ENCODE results near the gene PSMB5.

PSMB5 gene

DNA sequence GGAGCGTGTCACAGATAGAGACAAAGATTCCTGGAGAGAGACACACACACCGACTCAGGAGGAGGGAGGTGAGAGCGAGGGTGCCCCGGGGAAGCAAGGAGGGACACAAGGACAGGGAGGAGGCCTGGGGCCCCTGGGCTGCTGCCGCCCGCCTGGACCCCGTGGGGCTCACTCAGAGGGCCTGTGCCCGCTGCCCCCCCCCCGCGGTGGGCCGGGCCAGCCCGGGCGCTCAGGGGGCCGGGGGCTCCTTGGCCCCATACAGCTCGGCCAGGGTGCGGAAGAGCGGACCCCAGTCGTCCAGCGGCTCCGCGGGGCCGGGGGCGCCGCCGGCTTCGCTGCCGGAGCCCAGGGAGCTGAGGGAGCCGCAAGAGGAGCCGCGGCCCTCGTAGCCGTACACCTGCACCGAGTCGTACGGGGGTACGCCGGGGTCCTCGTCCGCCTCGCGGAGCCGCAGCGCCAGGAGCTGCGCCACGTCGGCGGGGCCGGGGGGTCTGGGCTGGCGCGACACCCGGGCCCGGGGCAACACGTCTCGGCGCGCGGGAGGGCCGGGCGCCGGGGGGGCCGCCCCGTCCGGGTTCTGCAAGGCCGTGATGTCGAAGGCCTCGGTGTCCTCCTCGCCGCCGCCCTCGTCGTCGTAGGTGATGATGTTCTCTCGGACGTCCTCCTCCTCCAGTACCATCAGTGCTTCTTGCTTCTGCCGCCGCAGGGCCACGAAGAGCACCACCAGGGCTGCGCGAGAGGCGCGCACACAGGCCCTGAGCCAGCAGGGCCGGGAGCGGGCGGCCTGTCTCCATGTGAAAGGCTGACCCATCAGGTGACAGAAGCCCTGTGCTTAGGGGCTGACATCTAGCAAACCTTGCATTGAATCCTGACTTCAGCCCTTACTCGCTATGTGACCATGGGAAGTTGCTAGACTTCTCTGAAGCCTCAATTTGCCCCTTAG, 13.3 kb upstream of the PSMB5 start:
- Histone ChIP-seq H3K9ac (ENCODE audit: low read length) (no peak overlapping the region), H3K27me3 (ENCODE audit: low read depth, low read length) (no peaks in the 10 kb centered on the region), H3K27ac (ENCODE audit: low read length) (no peak overlapping the region), H4K20me1 (ENCODE audit: insufficient read depth, low read length) (no peaks in the 10 kb centered on the region), H3K79me2 (ENCODE audit: low read length) (no peaks in the 10 kb centered on the region), H3K4me1 (ENCODE audit: low read length) (no peaks in the 10 kb centered on the region), H2AFZ (ENCODE audit: low read depth, low read length) (no peak overlapping the region), H3K4me2 (ENCODE audit: low read length) (no peak overlapping the region), H3K36me3 (replicated peaks; ENCODE audit: low read depth, low read length) (no peaks in the 10 kb centered on the region), H3K9me3 (ENCODE audit: insufficient read depth, low read length) (no peaks in the 10 kb centered on the region), H3K4me3 (ENCODE audit: low read length) (no peak overlapping the region)
- TF ChIP-seq, protein P1, sequence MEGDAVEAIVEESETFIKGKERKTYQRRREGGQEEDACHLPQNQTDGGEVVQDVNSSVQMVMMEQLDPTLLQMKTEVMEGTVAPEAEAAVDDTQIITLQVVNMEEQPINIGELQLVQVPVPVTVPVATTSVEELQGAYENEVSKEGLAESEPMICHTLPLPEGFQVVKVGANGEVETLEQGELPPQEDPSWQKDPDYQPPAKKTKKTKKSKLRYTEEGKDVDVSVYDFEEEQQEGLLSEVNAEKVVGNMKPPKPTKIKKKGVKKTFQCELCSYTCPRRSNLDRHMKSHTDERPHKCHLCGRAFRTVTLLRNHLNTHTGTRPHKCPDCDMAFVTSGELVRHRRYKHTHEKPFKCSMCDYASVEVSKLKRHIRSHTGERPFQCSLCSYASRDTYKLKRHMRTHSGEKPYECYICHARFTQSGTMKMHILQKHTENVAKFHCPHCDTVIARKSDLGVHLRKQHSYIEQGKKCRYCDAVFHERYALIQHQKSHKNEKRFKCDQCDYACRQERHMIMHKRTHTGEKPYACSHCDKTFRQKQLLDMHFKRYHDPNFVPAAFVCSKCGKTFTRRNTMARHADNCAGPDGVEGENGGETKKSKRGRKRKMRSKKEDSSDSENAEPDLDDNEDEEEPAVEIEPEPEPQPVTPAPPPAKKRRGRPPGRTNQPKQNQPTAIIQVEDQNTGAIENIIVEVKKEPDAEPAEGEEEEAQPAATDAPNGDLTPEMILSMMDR (IDR thresholded peaks at IDR 0.05; ENCODE audit: low read depth, low read length), result no peak

DNA sequence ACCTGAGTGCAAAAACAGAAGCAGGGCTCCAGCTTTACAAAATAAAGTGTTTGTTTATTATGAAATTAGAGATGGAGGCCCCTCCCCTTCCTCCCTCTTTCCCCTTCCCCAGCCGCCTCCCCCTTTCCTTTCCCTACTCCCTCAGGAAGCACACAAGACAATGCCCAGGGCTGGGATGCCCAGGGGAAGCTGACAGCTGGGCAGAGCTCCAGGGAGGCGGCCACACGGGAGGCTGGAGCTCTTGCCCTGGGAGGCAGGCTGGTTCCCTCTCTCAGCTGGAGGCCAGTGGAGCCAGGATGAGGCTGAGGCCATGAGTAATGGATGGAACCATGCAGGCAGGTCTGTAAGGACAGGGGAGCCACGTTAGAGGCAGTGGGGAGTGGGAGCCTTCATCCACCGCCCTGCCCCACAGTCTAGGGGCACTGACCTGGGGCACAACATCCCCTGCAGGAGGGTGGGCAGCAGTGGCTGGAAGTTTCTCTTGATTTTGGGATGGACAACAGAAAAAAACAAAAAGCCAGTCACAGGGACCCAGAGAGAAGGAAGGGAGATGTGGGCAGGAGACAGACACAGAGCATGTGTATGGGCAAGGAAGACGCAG, 12.4 kb upstream of the PSMB5 start:
- Histone ChIP-seq H3K4me2 (ENCODE audit: low read length) (no peak overlapping the region), H3K36me3 (replicated peaks; ENCODE audit: low read depth, low read length) (no peaks in the 10 kb centered on the region), H3K27ac (ENCODE audit: low read length) (no peak overlapping the region), H3K27me3 (ENCODE audit: low read depth, low read length) (no peaks in the 10 kb centered on the region), H3K9me3 (ENCODE audit: insufficient read depth, low read length) (no peaks in the 10 kb centered on the region), H3K4me1 (ENCODE audit: low read length) (no peaks in the 10 kb centered on the region), H2AFZ (ENCODE audit: low read depth, low read length) (no peak overlapping the region), H3K79me2 (ENCODE audit: low read length) (no peaks in the 10 kb centered on the region), H3K4me3 (ENCODE audit: low read length) (no peak overlapping the region), H4K20me1 (ENCODE audit: insufficient read depth, low read length) (no peaks in the 10 kb centered on the region), H3K9ac (ENCODE audit: low read length) (no peak overlapping the region)
- TF ChIP-seq, protein P1 (IDR thresholded peaks at IDR 0.05; ENCODE audit: low read depth, low read length), result no peak
- no peak for TF ChIP-seq EZH2phosphoT487 (IDR thresholded peaks at IDR 0.05; ENCODE audit: low read depth)

DNA sequence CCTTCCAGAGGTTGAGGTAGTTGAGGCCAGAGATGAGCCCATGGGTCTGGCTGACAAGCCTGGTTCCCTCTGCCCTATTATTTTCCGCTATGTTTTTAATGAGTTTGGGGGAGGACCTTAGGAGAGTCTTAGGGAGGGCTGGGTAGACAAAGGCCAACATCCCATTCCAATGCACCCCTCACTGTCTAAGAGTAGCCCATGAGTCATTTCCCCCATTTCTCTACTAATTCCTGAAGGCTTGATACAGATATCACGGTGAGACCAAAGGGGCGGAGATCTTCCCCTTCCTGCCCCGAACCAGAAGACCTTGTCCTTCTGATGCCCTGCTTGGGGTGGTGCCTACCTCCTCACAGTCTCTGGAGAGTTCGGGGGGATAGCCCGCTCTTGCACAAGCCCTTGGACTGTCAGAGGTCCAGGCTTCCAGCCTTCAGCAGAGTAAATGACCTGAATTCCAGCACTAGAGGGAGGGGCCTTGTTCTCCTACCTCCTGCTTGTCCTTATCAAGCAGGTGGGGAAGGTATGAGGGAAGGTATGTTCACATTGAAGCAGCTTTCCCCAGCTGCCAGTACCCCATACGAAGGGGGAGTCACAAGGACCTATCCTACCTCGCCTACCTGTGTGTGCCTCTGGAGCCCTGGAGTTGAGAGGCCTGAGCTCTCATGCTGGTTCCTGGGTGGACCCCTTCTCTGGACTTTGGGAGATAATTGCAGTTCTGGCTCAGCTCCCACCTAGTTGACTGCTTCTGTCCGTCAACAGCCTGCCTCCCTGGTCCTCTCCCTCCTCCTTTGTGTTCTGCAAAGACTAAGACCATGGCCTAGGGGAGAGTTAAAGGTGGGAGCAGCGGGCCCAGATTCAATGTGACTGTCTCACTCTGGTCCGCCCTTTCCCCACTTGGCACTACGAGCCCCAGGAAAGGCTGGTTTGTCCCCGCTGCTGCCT, 11.0 kb upstream of the PSMB5 start:
- Histone ChIP-seq H3K36me3 (replicated peaks; ENCODE audit: low read depth, low read length) (no peaks in the 10 kb centered on the region), H3K4me2 (ENCODE audit: low read length) (no peak overlapping the region), H3K79me2 (ENCODE audit: low read length) (no peaks in the 10 kb centered on the region), H2AFZ (ENCODE audit: low read depth, low read length) (no peak overlapping the region), H3K27ac (ENCODE audit: low read length) (no peak overlapping the region), H4K20me1 (ENCODE audit: insufficient read depth, low read length) (no peaks in the 10 kb centered on the region), H3K27me3 (ENCODE audit: low read depth, low read length) (no peaks in the 10 kb centered on the region), H3K9ac (ENCODE audit: low read length) (no peak overlapping the region), H3K4me1 (ENCODE audit: low read length) (no peaks in the 10 kb centered on the region), H3K4me3 (ENCODE audit: low read length) (no peak overlapping the region), H3K9me3 (ENCODE audit: insufficient read depth, low read length) (no peaks in the 10 kb centered on the region)
- no peak for TF ChIP-seq EZH2phosphoT487 (IDR thresholded peaks at IDR 0.05; ENCODE audit: low read depth)
- TF ChIP-seq, protein P1 (IDR thresholded peaks at IDR 0.05; ENCODE audit: low read depth, low read length), result no peak
